ENCODE measurements around the gene OSBPL10. TPM values are rescaled to one million over a fixed set of nuclear protein-coding genes. Genes with fewer than 3 reads are reported as not detected.

Gene OSBPL10
- total and polyA plus RNA-seq, 2 donors (not counting 1 experiment from before 2014, with no cell fraction given) = 7.1 to 7.5 TPM

DNA sequence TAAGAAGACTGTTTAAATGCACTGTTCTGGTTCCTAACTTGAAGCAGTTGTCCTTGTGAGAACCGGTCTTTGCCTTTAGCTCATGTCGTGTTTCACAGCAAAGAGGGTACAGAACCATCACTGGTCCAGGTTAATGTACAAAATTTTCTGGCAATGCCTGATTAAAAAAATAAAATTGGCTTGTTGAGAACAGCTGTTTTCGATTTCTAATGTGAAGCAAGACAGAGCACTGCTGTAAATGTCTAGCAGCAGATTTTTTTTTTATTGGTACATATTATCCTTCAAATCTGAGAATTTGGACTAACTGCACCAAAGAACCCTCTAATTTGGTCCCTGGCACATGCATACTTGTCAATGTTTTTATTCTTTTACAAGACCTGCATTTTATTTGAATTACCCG, 345.0 kb downstream of the OSBPL10 start:
- H4K20me1 ChIP-seq (ENCODE audit: control insufficient read depth, extremely low read depth, insufficient read depth, low read length) = no peaks in the 10 kb centered on the region
- H3K9ac ChIP-seq (ENCODE audit: insufficient read depth, low read length) = no peak overlapping the region
- DNase-seq (ENCODE audit: low read depth in 2 of 2) = peak in 1 of 2 donors; percentile 18
- H3K9me3 ChIP-seq (ENCODE audit: control insufficient read depth, insufficient read depth, low read depth, low read length) = no peaks in the 10 kb centered on the region
- H3K4me1 ChIP-seq (ENCODE audit: control insufficient read depth, extremely low read depth, insufficient read depth, low read length) = no peaks in the 10 kb centered on the region
- H3K27ac ChIP-seq (ENCODE audit: insufficient read depth, low read length) = no peak overlapping the region
- peaks cover 1% of the 10 kb centered on the region for H3K36me3 ChIP-seq (ENCODE audit: control insufficient read depth, insufficient read depth, low read length)
- no peak overlapping the region for H3K4me3 ChIP-seq (replicated peaks in 1 of 4; ENCODE audit: control extremely low read depth in 1 of 4, insufficient read depth in 1 of 4, low read depth in 3 of 4, low read length in 4 of 4)
- no peaks in the 10 kb centered on the region for H3K79me2 ChIP-seq (ENCODE audit: control insufficient read depth, insufficient read depth, low read length)
- no peaks in the 10 kb centered on the region for H3K27me3 ChIP-seq (ENCODE audit: control insufficient read depth, insufficient read depth, low read length)
- H3K4me2 ChIP-seq (ENCODE audit: extremely low read depth, insufficient read depth, low read length) = no peak overlapping the region
- no peak for TF ChIP-seq EZH2 (IDR thresholded peaks at IDR 0.05; ENCODE audit: low read length, missing control alignments)
- TF ChIP-seq, protein P1, sequence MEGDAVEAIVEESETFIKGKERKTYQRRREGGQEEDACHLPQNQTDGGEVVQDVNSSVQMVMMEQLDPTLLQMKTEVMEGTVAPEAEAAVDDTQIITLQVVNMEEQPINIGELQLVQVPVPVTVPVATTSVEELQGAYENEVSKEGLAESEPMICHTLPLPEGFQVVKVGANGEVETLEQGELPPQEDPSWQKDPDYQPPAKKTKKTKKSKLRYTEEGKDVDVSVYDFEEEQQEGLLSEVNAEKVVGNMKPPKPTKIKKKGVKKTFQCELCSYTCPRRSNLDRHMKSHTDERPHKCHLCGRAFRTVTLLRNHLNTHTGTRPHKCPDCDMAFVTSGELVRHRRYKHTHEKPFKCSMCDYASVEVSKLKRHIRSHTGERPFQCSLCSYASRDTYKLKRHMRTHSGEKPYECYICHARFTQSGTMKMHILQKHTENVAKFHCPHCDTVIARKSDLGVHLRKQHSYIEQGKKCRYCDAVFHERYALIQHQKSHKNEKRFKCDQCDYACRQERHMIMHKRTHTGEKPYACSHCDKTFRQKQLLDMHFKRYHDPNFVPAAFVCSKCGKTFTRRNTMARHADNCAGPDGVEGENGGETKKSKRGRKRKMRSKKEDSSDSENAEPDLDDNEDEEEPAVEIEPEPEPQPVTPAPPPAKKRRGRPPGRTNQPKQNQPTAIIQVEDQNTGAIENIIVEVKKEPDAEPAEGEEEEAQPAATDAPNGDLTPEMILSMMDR (conservative IDR thresholded peaks at IDR 0.05 in 1 of 2, IDR thresholded peaks at IDR 0.05 in 1 of 2; ENCODE audit: low read depth in 1 of 2, low read length in 2 of 2) = no peak
- no peak overlapping the region for H2AFZ ChIP-seq (ENCODE audit: low read length)

GRCh38 chr3:31635545-31635944, 345.5 kb downstream of the OSBPL10 start:
- Histone ChIP-seq H3K4me1 (ENCODE audit: control insufficient read depth, extremely low read depth, insufficient read depth, low read length) (no peaks in the 10 kb centered on the region), H3K4me2 (ENCODE audit: extremely low read depth, insufficient read depth, low read length) (no peak overlapping the region), H3K4me3 (replicated peaks in 1 of 4; ENCODE audit: control extremely low read depth in 1 of 4, insufficient read depth in 1 of 4, low read depth in 3 of 4, low read length in 4 of 4) (no peak overlapping the region), H3K27me3 (ENCODE audit: control insufficient read depth, insufficient read depth, low read length) (no peaks in the 10 kb centered on the region), H3K36me3 (ENCODE audit: control insufficient read depth, insufficient read depth, low read length) (peaks cover 1% of the 10 kb centered on the region), H3K9me3 (ENCODE audit: control insufficient read depth, insufficient read depth, low read depth, low read length) (no peaks in the 10 kb centered on the region), H3K27ac (ENCODE audit: insufficient read depth, low read length) (no peak overlapping the region), H3K79me2 (ENCODE audit: control insufficient read depth, insufficient read depth, low read length) (no peaks in the 10 kb centered on the region), H2AFZ (ENCODE audit: low read length) (no peak overlapping the region), H4K20me1 (ENCODE audit: control insufficient read depth, extremely low read depth, insufficient read depth, low read length) (no peaks in the 10 kb centered on the region), H3K9ac (ENCODE audit: insufficient read depth, low read length) (no peak overlapping the region)
- TF ChIP-seq, protein P1 (conservative IDR thresholded peaks at IDR 0.05 in 1 of 2, IDR thresholded peaks at IDR 0.05 in 1 of 2; ENCODE audit: low read depth in 1 of 2, low read length in 2 of 2) = no peak
- TF ChIP-seq EZH2 (IDR thresholded peaks at IDR 0.05; ENCODE audit: low read length, missing control alignments) = no peak
- peak in 1 of 2 donors; percentile 6 for DNase-seq (ENCODE audit: low read depth in 2 of 2)

GRCh38 chr3:31634476-31634875, 346.6 kb downstream of the OSBPL10 start:
- TF ChIP-seq EZH2 (IDR thresholded peaks at IDR 0.05; ENCODE audit: low read length, missing control alignments) = no peak
- TF ChIP-seq, protein P1 (conservative IDR thresholded peaks at IDR 0.05 in 1 of 2, IDR thresholded peaks at IDR 0.05 in 1 of 2; ENCODE audit: low read depth in 1 of 2, low read length in 2 of 2) = no peak
- peak in 1 of 2 donors; percentile 61 for DNase-seq (ENCODE audit: low read depth in 2 of 2)
- Histone ChIP-seq H4K20me1 (ENCODE audit: control insufficient read depth, extremely low read depth, insufficient read depth, low read length) (no peaks in the 10 kb centered on the region), H3K27me3 (ENCODE audit: control insufficient read depth, insufficient read depth, low read length) (no peaks in the 10 kb centered on the region), H3K4me1 (ENCODE audit: control insufficient read depth, extremely low read depth, insufficient read depth, low read length) (no peaks in the 10 kb centered on the region), H3K27ac (ENCODE audit: insufficient read depth, low read length) (no peak overlapping the region), H3K36me3 (ENCODE audit: control insufficient read depth, insufficient read depth, low read length) (peaks cover 1% of the 10 kb centered on the region), H3K4me3 (replicated peaks in 1 of 4; ENCODE audit: control extremely low read depth in 1 of 4, insufficient read depth in 1 of 4, low read depth in 3 of 4, low read length in 4 of 4) (no peak overlapping the region), H3K9me3 (ENCODE audit: control insufficient read depth, insufficient read depth, low read depth, low read length) (no peaks in the 10 kb centered on the region), H2AFZ (ENCODE audit: low read length) (no peak overlapping the region), H3K79me2 (ENCODE audit: control insufficient read depth, insufficient read depth, low read length) (no peaks in the 10 kb centered on the region), H3K4me2 (ENCODE audit: extremely low read depth, insufficient read depth, low read length) (no peak overlapping the region), H3K9ac (ENCODE audit: insufficient read depth, low read length) (no peak overlapping the region)

Measured in fibroblast of lung (primary cell).